GM15510 (cell line): ENCODE results near the gene SRSF7.

Source experiments
- POLR2A ChIP-seq: IDR thresholded peaks from 3 replicates; pipeline ENCODE4 v1.6.1; 2011; ENCODE audit warnings: borderline replicate concordance; ENCODE audit not compliant: insufficient read length; ENCODE audit errors: extremely low read depth

Gene SRSF7

DNA sequence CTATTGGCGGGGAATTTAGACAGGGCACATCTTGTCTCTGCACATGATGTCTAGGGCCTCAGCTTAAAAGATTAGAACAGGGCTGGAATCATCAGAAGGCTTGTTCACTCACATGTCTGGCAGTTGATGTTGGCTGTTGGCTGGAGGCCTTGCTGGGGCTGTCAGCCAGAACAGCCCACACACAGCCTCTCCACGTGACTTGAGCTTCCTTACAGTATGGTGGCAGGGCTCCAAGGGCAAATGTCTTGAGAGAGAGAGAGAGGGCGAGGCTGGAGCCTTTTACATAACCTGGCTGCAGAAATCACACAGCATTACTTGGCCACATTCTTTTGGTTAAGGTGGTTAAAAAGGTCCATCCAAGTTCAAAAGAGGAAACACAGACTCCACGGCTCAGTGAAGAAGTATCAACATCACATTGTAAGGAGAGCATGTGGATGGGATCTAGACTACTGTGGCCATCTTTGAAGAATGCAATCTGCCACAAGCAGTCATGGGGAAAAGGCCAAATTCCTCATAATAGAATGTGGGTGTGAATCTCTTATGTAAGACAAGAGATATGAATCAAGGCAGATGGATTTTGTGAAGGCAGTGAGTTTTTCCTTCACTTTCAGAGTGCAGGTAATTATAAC is 30.4 kb downstream of the SRSF7 start:
- no peak for TF ChIP-seq POLR2A

DNA sequence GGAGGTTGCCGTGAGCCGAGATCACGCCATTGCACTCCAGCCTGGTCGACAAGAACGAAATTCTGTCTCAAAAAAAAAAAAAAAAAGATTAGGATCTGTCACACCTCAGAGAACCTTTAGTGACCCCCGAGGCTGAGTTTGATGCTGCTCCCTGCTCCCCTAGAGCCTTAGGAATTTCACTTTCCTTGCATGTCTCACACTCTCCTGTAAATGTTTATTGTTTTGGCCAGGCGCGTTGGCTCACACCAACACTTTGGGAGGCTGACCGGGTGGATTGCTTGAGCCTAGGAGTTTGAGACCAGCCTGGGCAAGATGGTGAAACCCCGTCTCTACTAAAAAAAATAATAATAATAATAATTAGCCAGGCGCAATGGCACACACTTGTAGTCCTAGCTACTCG is 31.5 kb downstream of the SRSF7 start:
- no peak for TF ChIP-seq POLR2A

DNA sequence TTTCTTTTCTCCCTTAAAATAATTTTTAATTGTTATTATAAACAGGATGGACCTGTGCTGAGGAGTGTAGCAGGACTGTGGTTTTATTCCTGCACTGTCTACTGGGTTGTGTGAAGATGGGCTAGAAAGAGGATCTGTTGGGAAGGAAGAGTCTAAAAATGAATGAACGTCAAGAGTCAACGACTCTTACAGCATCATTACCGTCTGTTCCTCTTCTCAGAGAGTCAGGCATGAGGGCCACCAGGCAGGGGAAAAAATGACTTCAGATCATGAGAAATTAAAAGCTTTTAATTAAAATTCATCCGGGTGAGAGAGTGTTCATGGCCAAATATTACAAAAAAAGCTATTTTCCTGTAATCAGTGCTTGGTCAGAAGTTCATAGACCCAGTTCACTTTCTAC is 32.6 kb downstream of the SRSF7 start:
- TF ChIP-seq POLR2A, result no peak

DNA sequence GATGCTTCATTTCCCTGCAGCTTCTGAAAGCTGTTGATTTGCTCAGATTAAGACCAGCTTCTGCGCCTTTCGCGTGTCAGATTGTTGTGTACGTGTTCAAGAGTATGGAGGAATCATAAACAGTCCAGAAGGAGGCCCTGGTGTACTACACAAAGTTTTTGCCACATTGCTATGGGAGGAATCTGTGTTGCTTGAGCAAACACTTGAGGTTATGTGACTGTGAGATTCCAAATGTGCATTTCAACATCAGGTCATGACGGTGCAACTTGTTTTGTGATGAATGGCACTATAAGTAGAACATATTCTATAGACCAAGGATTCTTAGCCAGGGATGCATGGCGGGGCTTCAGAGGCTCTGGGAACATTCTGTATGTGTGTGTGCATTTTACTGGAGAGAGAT is 35.0 kb downstream of the SRSF7 start:
- TF ChIP-seq POLR2A, result no peak

DNA sequence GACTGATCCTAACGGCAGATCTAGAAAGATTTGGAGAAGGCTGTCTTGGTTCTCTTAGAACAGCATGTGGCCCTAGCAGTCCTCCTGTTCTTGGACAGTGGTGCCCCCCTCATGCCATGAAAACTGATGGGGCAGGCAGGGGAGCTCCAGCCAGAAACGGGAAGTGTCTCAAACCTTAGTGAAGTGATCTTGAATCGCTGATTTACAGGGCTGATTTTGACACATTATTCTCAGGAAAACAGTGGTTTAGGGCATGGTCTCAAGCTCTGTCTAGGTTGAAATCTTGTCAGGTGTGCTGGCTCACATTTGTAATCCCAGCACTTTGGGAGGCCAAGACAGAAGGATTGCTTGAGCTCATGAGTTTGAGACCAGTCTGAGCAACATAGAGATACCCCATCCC is 37.8 kb downstream of the SRSF7 start:
- TF ChIP-seq POLR2A, result no peak

DNA sequence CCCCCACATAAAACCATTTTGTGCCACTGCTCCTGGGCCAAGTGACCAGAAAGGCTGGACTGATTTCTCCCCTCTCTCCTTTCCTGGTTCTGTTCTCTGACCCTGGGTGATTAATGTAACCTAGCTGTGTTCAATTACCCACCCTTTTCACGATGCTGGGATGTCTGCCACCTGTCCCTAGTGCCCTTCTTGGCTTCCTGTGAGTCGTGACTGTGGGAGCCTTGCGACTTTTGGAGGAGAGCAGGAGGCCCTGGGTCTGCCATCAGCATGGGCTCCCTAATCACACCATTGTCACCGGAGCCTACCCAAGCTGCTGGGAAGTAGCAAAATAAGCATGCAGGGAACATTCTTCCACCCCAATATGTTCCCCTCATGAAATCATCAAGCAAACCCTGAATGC is 38.3 kb downstream of the SRSF7 start:
- no peak for TF ChIP-seq POLR2A

DNA sequence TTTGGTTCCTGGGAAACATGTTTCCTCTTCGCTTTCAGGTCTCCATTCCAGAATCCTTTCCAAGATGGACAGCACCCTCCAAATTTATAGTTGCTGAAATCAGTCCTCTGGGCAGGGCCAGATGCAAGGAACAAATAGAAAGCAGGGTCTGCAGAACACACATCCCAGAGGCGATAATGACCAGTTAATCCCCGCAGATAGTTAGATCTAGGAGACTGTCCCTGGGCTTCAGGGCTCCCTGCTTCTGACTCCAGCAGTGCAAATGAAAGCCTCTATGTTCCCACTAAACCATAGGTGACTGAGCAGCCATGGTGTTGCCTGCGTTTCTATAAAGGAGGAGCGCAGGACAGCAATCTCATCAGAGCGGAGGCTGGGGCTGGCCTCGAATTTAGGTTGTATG is 38.7 kb downstream of the SRSF7 start:
- TF ChIP-seq POLR2A, result no peak

DNA sequence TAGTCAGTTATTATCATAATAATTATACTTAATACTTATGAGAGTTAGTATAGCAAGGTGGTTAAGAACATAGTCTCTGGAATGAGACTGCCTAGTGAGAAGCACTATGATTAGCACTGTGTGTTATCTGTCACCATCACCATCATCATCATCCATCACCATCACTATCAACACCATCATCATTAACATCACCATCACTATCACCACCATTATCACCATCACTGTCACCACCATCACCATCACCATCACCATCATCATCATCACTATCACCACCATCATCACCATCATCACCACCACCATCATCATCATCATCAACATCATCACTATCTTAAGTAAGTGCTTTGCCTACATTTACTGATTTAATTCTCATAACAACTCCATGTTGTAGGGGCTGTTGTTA is 39.6 kb downstream of the SRSF7 start:
- no peak for TF ChIP-seq POLR2A

DNA sequence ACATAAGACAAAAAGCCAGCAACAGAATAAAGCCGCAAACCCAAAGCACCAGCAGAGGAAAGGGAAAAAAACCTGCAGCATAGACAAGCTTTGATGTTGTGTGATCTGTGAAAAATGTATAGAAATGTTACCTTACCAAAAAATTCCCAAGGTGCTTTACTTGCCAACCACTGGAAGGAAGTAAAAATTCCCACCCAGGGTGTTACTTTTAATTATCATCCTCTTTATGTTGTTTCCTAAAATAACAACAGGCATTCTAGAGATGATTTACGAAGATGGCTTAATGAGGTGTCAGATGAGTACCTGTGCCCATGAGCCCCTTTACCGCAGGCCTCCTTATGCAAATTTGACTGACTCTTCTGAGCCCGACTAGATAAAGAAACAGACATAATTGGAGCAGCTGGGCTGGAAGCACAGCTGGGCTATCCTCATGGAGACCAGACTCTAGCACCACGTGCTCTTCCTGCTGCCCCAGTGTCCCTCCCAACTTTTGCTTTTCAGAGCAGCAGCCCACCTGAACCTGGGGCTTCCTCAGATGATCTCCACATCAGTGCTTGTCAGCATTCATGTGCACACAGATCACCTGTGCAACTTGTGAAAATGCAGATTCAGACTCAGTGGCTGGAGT is 41.5 kb downstream of the SRSF7 start:
- no peak for TF ChIP-seq POLR2A

DNA sequence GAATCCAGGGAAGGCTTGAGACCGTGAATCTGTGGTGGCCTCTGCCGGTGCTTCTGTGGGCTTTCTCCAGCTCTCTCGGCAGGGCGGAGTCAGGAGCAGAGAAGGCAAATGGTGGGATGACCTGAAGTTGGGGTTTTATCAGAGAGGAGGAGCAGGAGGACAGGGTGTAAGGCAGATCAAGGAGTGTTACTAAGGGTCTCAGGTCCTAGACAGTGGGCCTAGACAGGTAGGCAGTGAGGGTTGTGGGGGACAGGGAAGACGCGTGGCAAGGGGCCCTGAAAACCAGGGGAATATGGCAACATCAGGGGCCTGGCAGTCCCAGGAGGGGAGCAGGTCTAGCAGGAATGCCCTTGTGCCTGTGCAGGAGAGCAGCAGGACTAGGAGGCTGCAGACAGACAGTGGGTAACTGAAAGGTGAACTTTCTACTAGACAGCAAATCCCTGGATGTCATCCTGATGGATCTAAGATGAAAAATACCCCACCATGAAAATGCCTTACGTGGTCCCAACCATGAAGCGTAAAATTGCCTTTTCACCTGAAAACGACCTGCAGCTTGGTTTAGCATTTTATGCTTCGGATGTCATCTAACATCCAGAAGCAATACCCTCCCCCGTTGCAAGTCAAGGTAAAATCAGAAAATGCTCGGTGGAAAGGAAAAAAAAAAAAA is 42.1 kb downstream of the SRSF7 start:
- no peak for TF ChIP-seq POLR2A

DNA sequence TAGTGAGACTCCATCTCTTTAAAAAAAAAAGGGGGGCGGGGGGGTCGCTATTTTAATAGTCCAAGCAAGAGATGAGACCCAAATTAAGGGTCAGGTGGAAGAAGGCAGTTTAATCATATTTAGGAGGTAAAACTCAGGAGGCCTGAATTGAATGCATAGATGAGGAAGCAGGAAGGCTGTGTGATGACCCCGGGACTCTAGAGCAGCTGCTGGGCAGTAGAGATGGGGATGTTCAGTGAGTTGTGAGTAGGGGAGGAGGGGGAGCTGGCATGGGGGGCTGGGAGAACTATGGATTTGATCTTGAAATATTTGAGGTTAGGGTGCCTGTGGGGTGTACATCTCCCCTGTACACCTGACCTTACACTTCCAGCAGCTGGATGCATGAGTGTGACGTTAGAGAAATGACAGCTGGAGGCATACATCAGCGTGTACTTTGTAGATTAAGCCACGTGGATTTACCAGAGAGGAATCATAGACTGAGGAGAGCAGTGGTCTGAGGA is 44.3 kb downstream of the SRSF7 start:
- TF ChIP-seq POLR2A, result no peak

DNA sequence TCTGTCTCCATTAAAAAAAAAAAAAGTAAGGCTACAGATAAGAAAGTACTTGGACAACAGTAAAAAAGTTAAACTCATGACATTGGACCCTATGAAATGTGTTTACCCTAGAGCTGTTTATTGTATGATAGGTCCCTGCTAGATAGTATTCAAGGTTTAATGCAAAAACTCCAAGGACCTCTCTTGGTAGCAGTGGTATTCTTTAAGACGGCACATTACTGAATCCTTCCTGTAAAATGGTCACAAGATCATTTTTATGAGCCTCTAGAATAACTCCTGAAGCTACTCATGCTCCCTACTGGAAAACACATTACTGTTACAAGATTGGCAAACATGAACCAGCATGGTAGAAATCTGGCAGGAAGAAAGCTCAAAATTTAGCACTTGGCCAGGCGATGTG is 46.5 kb downstream of the SRSF7 start:
- TF ChIP-seq POLR2A, result no peak

DNA sequence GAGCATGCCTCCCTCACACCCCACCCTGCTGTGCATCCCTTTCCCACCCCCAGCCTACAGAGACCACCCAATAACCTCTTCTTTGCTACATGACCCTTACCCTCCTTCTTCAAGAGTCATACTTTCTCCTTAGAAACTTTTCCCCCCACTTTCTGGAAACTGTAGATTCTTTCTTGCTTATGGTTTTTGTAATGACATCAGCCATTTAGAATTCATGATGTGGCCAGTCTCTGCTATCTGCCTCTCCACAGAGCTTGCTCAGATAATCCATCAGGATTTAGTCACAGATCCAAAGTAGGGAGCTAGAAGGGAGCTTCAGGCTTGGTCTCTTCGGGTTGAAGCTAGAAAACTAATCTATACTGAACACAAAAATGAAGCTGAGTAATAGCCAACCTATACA is 48.7 kb downstream of the SRSF7 start:
- no peak for TF ChIP-seq POLR2A

DNA sequence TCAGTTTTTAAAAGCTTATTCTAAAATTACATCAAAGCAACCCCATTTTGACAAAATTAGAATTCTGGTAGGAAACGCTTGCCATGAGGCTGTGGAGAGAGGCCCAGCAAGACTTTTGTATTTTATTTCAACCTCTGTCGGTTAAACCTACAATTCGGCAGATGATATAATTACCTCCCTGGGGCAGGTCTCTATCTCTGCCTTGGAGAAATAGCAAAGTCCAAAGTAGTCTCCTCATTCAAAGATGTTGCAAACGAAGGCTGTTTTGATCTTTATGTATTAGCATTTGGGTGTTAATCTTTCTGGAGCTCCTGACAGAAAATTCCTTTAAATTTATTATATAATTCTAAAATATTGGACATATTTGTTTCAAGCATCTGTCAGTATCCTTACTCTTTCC is 49.6 kb downstream of the SRSF7 start:
- no peak for TF ChIP-seq POLR2A

DNA sequence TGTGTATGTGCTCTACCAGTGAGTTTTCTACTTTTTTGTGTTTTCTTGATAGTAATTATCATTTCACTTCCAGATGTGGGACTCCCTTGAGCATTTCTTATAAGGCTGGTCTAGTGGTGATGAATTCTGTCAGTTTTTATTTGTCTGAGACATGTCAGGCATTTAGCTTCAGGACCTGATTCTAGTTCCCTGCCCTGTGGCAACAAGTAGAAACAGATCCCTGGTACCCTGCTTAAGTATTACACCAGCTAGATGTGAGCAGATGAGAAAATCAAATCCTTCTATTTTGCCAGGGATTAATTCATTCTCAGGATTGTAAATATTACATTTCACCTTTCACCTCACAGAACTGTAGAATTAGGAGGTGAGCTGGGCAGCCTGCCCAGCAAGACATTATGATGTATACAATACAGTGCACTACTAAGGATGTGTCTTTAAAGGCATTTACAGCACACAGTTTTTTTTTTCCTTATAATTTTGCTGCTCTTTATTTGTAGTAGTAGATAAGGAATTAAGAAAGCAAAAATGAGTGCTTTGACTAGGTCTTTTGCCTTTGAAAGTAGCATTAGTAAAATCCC is 50.2 kb downstream of the SRSF7 start:
- TF ChIP-seq POLR2A, result no peak
